Uterus (tissue), 2 donors: ENCODE data around the gene RGS10.

ENCODE experiments used
- POLR2A ChIP-seq, 2 donors: fragments of 450-650 bp; IDR thresholded peaks; one replicate each; pipeline ENCODE4 v1.6.1; 2016; ENCODE audit warnings: antibody characterized with exemption in 2 of 2, mild to moderate bottlenecking in 1 of 2, moderate library complexity in 1 of 2
- TF ChIP-seq, protein P1 (sequence below), 4 experiments: fragments of 200-600 bp in 2 of 4; fragments of 450-650 bp in 2 of 4; sonication (generic) in 2 of 4; IDR thresholded peaks; one replicate each; pipeline ENCODE4 v1.5.1; 2016 to 2019; ENCODE audit warnings: antibody characterized with exemption in 4 of 4, mild to moderate bottlenecking in 2 of 4, moderate library complexity in 1 of 4

DNA sequence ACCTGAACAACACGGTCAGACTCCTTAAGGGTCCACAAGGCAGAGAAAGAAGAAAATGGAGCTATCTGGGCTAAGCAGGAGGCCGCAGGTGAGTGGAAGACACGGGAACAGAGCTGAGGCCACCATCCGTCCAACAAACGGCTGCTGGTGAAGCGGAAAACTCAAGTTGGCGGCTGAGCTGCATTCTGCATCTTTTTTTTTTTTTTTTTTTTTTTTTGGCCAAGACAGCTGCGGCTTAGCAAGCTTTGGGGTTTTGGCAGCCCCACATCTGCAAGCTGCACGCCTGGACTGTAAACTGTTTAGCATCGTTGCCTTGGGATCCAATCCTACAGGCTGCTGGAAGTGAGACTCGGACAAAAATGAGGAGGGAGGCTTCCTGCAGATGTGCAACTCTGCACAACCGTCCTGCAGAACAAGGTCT, 37.4 kb downstream of the RGS10 start:
- TF ChIP-seq POLR2A (IDR thresholded peaks at IDR 0.05): no peak
- TF ChIP-seq, protein P1, sequence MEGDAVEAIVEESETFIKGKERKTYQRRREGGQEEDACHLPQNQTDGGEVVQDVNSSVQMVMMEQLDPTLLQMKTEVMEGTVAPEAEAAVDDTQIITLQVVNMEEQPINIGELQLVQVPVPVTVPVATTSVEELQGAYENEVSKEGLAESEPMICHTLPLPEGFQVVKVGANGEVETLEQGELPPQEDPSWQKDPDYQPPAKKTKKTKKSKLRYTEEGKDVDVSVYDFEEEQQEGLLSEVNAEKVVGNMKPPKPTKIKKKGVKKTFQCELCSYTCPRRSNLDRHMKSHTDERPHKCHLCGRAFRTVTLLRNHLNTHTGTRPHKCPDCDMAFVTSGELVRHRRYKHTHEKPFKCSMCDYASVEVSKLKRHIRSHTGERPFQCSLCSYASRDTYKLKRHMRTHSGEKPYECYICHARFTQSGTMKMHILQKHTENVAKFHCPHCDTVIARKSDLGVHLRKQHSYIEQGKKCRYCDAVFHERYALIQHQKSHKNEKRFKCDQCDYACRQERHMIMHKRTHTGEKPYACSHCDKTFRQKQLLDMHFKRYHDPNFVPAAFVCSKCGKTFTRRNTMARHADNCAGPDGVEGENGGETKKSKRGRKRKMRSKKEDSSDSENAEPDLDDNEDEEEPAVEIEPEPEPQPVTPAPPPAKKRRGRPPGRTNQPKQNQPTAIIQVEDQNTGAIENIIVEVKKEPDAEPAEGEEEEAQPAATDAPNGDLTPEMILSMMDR (IDR thresholded peaks at IDR 0.05): no peak
